ENCODE measurements around the gene NKX2-4. TPM values are rescaled to one million over a fixed set of nuclear protein-coding genes. Genes with fewer than 3 reads are reported as not detected.

Gene NKX2-4
- total and polyA plus RNA-seq, 4 donors: not detected

GRCh38 chr20:21384308-21384892 lies 12.9 kb downstream of the NKX2-4 start:
- ATAC-seq (ENCODE audit: insufficient read depth, low FRiP score) (no peak), DNase-seq (no peak)
- H3K36me3 ChIP-seq (ENCODE audit: control insufficient read depth in 4 of 4, insufficient read depth in 4 of 4, low read length in 4 of 4): peaks cover 2 to 30% (median 22%) of the 10 kb centered on the region in 4 donors
- WGBS, 2 donors: 97 to 98% methylated on average over 5 of the region's 5 CpGs
- no peak overlapping the region for H3K4me3 ChIP-seq
- H3K27me3 ChIP-seq (ENCODE audit: control insufficient read depth in 3 of 3, insufficient read depth in 3 of 3, low read length in 2 of 3): no peaks in the 10 kb centered on the region
- no peaks in the 10 kb centered on the region for H3K9me3 ChIP-seq (ENCODE audit: control insufficient read depth in 4 of 4, insufficient read depth in 3 of 4, low read length in 3 of 4)
- no peak overlapping the region for H3K9ac ChIP-seq (ENCODE audit: insufficient read depth in 1 of 2, low read length in 2 of 2)
- TF ChIP-seq, protein P1, sequence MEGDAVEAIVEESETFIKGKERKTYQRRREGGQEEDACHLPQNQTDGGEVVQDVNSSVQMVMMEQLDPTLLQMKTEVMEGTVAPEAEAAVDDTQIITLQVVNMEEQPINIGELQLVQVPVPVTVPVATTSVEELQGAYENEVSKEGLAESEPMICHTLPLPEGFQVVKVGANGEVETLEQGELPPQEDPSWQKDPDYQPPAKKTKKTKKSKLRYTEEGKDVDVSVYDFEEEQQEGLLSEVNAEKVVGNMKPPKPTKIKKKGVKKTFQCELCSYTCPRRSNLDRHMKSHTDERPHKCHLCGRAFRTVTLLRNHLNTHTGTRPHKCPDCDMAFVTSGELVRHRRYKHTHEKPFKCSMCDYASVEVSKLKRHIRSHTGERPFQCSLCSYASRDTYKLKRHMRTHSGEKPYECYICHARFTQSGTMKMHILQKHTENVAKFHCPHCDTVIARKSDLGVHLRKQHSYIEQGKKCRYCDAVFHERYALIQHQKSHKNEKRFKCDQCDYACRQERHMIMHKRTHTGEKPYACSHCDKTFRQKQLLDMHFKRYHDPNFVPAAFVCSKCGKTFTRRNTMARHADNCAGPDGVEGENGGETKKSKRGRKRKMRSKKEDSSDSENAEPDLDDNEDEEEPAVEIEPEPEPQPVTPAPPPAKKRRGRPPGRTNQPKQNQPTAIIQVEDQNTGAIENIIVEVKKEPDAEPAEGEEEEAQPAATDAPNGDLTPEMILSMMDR (IDR thresholded peaks at IDR 0.05; ENCODE audit: control extremely low read depth, extremely low read depth): no peak
- H3K4me1 ChIP-seq (ENCODE audit: control insufficient read depth in 5 of 5, insufficient read depth in 5 of 5, low read length in 5 of 5): no peaks in the 10 kb centered on the region
- H3K27ac ChIP-seq (ENCODE audit: low read depth in 1 of 2, low read length in 1 of 2): no peak overlapping the region

DNA sequence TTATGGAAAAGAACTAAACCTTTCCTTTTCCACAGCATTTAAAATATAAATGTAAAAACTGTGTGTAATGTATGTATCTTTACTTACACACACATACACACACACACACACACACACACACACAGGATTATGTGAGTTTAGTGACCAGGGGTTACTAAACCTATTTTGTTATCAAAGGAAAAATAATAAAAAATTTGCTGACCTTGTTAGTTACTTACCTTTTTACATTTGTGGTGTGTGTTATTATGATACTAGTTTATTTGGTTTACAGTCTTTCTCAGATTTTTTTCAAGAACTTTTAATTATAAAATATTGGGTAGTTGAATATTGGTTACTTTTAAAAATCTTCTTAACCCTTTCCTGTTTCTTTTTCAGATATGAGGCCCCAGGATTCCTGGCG lies 15.7 kb downstream of the NKX2-4 start:
- peaks cover 5 to 24% (median 15%) of the 10 kb centered on the region in 4 donors for H3K36me3 ChIP-seq (ENCODE audit: control insufficient read depth in 4 of 4, insufficient read depth in 4 of 4, low read length in 4 of 4)
- 96 to 97% methylated on average over 1 of the region's 1 CpG for WGBS, 2 donors

GRCh38 chr20:21380711-21381110 lies 16.6 kb downstream of the NKX2-4 start:
- Histone ChIP-seq H3K27ac (ENCODE audit: low read depth in 1 of 2, low read length in 1 of 2) (no peak overlapping the region), H3K27me3 (ENCODE audit: control insufficient read depth in 3 of 3, insufficient read depth in 3 of 3, low read length in 2 of 3) (no peaks in the 10 kb centered on the region), H3K9me3 (ENCODE audit: control insufficient read depth in 4 of 4, insufficient read depth in 3 of 4, low read length in 3 of 4) (no peaks in the 10 kb centered on the region), H3K4me1 (ENCODE audit: control insufficient read depth in 5 of 5, insufficient read depth in 5 of 5, low read length in 5 of 5) (peaks cover 0 to 7% (median 0%) of the 10 kb centered on the region in 5 donors), H3K36me3 (ENCODE audit: control insufficient read depth in 4 of 4, insufficient read depth in 4 of 4, low read length in 4 of 4) (peaks cover 5 to 24% (median 15%) of the 10 kb centered on the region in 4 donors), H3K9ac (ENCODE audit: insufficient read depth in 1 of 2, low read length in 2 of 2) (no peak overlapping the region), H3K4me3 (no peak overlapping the region)
- TF ChIP-seq, protein P1 (IDR thresholded peaks at IDR 0.05; ENCODE audit: control extremely low read depth, extremely low read depth): no peak
- DNase-seq (no peak), ATAC-seq (ENCODE audit: insufficient read depth, low FRiP score) (no peak)
- WGBS, 2 donors: 91 to 94% methylated on average over 2 of the region's 2 CpGs

More for the DNA sequence above, 15.7 kb downstream of the NKX2-4 start:
- DNase-seq (no peak), ATAC-seq (ENCODE audit: insufficient read depth, low FRiP score) (no peak)
- H3K9ac ChIP-seq (ENCODE audit: insufficient read depth in 1 of 2, low read length in 2 of 2): no peak overlapping the region
- no peaks in the 10 kb centered on the region for H3K9me3 ChIP-seq (ENCODE audit: control insufficient read depth in 4 of 4, insufficient read depth in 3 of 4, low read length in 3 of 4)
- peaks cover 0 to 7% (median 0%) of the 10 kb centered on the region in 5 donors for H3K4me1 ChIP-seq (ENCODE audit: control insufficient read depth in 5 of 5, insufficient read depth in 5 of 5, low read length in 5 of 5)
- TF ChIP-seq, protein P1 (IDR thresholded peaks at IDR 0.05; ENCODE audit: control extremely low read depth, extremely low read depth): no peak
- no peak overlapping the region for H3K27ac ChIP-seq (ENCODE audit: low read depth in 1 of 2, low read length in 1 of 2)
- H3K27me3 ChIP-seq (ENCODE audit: control insufficient read depth in 3 of 3, insufficient read depth in 3 of 3, low read length in 2 of 3): no peaks in the 10 kb centered on the region
- no peak overlapping the region for H3K4me3 ChIP-seq

- 94% methylated on average over 5 of the region's 5 CpGs for WGBS, 2 donors
- Histone ChIP-seq H3K4me1 (ENCODE audit: control insufficient read depth in 5 of 5, insufficient read depth in 5 of 5, low read length in 5 of 5) (peaks cover 0 to 7% (median 0%) of the 10 kb centered on the region in 5 donors), H3K9ac (ENCODE audit: insufficient read depth in 1 of 2, low read length in 2 of 2) (no peak overlapping the region), H3K27ac (ENCODE audit: low read depth in 1 of 2, low read length in 1 of 2) (no peak overlapping the region), H3K27me3 (ENCODE audit: control insufficient read depth in 3 of 3, insufficient read depth in 3 of 3, low read length in 2 of 3) (no peaks in the 10 kb centered on the region), H3K4me3 (no peak overlapping the region), H3K9me3 (ENCODE audit: control insufficient read depth in 4 of 4, insufficient read depth in 3 of 4, low read length in 3 of 4) (no peaks in the 10 kb centered on the region), H3K36me3 (ENCODE audit: control insufficient read depth in 4 of 4, insufficient read depth in 4 of 4, low read length in 4 of 4) (peaks cover 5 to 16% (median 7%) of the 10 kb centered on the region in 4 donors)
- ATAC-seq (ENCODE audit: insufficient read depth, low FRiP score): no peak
- no peak for DNase-seq
- TF ChIP-seq, protein P1 (IDR thresholded peaks at IDR 0.05; ENCODE audit: control extremely low read depth, extremely low read depth): no peak
Observed at GRCh38 chr20:21378259-21378658, 19.1 kb downstream of the NKX2-4 start.
